Adrenal gland (tissue), 5 donors: Measurements from ENCODE around the gene FAM89B.

Source experiments
- POLR2A ChIP-seq, 2 donors: fragments of 450-650 bp; IDR thresholded peaks; one replicate each; pipeline ENCODE4 v1.6.1; 2017; ENCODE audit warnings: antibody characterized with exemption in 2 of 2, mild to moderate bottlenecking in 2 of 2, moderate library complexity in 1 of 2
- TF ChIP-seq, protein P1 (sequence below), 6 experiments: fragments of 450-650 bp in 4 of 6; fragments of 200-600 bp in 2 of 6; sonication (generic) in 1 of 6; IDR thresholded peaks; 1 replicate in 5 of 6; 2 replicates in 1 of 6; pipeline versions ENCODE4 v1.5.1 to v1.8.0; 2016 to 2021; ENCODE audit warnings: antibody characterized with exemption in 6 of 6, mild to moderate bottlenecking in 2 of 6, moderate library complexity in 1 of 6
- donor health status: DM: no; HTN: no; CAD: no.

DNA sequence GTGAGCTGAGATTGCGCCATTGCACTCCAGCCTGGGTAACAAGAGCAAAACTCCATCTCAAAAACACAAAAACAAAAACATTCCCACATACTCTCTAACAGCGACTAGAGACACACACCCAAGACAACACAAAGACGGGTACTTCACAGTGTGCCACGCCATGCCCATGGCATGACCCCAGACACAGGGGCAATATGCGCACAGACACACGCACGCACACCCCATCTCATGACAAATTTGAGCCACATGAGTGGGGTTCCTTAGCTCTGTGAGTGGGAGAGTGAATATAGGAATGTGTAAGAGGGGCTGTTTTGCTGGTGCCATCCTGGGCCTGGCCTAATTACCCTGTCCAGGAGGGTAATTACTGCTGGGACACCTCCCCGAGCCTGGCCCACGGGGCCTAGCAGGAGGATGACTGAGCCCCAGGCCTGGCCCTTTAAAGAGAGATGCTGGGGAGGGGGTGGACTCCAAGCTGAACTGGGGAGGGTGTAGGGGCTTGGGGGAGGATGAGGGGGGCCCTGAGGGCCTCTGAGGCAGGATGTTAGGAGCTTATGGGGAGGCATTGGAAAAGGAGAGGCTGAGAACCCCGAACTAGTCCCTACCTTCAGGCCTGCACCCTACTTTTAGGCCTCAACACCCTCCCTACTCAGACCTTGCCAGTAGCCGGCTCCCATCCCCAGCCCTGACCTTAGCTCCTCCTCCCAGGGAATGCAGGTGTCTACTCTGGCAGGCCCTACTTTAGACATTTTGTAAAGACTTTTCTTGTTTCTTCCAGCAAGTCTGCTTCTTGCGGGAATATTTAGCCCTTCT is 15.7 kb upstream of the FAM89B start:
- TF ChIP-seq, protein P1, sequence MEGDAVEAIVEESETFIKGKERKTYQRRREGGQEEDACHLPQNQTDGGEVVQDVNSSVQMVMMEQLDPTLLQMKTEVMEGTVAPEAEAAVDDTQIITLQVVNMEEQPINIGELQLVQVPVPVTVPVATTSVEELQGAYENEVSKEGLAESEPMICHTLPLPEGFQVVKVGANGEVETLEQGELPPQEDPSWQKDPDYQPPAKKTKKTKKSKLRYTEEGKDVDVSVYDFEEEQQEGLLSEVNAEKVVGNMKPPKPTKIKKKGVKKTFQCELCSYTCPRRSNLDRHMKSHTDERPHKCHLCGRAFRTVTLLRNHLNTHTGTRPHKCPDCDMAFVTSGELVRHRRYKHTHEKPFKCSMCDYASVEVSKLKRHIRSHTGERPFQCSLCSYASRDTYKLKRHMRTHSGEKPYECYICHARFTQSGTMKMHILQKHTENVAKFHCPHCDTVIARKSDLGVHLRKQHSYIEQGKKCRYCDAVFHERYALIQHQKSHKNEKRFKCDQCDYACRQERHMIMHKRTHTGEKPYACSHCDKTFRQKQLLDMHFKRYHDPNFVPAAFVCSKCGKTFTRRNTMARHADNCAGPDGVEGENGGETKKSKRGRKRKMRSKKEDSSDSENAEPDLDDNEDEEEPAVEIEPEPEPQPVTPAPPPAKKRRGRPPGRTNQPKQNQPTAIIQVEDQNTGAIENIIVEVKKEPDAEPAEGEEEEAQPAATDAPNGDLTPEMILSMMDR (IDR thresholded peaks at IDR 0.05), result no peak
- no peak for TF ChIP-seq POLR2A (IDR thresholded peaks at IDR 0.05)
